GM13977 (cell line): ENCODE results near the gene HDAC1.
A peak's percentile ranks its signal among the peaks of the same experiment; 100 is the strongest.

Experiments used
- DNase-seq: peaks from one replicate; pipeline ENCODE4 v3.0.0; 2012; ENCODE audit warnings: low spot score
- in situ Hi-C: fragments of 300-500 bp; cut with MboI; formaldehyde crosslinking; loops from one replicate; pipeline ENCODE4 v1.12.0; 2022; ENCODE audit warnings: low sequenced_read_pairs, low pct_unique_long_range_greater_than_20kb, mixed read lengths, inconsistent platforms; ENCODE audit not compliant: unreplicated experiment
- TF ChIP-seq, protein P1 (sequence below): IDR thresholded peaks from 2 replicates; pipeline ENCODE4 v1.5.1; 2012; ENCODE audit warnings: mild to moderate bottlenecking, control low read depth; ENCODE audit not compliant: insufficient read depth; ENCODE audit errors: extremely low read depth, missing control alignments

The HDAC1 gene

DNA sequence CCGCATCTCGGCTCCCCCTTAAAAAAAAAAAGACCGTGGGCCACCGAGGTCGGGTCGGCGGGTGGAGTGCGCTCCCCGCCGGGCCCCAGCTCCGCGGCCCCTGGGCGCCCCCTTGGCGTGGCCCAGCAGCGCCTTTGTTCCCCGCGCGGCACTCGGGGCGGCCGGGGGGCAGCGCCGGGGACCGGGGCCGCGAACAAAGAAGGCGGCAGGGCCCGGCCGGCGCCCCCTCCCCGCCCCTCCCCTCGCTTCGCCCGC, 43.6 kb downstream of the HDAC1 start:
- DNase-seq: peak; percentile 45
- in situ Hi-C loops: no loop called here
- TF ChIP-seq, protein P1, sequence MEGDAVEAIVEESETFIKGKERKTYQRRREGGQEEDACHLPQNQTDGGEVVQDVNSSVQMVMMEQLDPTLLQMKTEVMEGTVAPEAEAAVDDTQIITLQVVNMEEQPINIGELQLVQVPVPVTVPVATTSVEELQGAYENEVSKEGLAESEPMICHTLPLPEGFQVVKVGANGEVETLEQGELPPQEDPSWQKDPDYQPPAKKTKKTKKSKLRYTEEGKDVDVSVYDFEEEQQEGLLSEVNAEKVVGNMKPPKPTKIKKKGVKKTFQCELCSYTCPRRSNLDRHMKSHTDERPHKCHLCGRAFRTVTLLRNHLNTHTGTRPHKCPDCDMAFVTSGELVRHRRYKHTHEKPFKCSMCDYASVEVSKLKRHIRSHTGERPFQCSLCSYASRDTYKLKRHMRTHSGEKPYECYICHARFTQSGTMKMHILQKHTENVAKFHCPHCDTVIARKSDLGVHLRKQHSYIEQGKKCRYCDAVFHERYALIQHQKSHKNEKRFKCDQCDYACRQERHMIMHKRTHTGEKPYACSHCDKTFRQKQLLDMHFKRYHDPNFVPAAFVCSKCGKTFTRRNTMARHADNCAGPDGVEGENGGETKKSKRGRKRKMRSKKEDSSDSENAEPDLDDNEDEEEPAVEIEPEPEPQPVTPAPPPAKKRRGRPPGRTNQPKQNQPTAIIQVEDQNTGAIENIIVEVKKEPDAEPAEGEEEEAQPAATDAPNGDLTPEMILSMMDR: no peak

DNA sequence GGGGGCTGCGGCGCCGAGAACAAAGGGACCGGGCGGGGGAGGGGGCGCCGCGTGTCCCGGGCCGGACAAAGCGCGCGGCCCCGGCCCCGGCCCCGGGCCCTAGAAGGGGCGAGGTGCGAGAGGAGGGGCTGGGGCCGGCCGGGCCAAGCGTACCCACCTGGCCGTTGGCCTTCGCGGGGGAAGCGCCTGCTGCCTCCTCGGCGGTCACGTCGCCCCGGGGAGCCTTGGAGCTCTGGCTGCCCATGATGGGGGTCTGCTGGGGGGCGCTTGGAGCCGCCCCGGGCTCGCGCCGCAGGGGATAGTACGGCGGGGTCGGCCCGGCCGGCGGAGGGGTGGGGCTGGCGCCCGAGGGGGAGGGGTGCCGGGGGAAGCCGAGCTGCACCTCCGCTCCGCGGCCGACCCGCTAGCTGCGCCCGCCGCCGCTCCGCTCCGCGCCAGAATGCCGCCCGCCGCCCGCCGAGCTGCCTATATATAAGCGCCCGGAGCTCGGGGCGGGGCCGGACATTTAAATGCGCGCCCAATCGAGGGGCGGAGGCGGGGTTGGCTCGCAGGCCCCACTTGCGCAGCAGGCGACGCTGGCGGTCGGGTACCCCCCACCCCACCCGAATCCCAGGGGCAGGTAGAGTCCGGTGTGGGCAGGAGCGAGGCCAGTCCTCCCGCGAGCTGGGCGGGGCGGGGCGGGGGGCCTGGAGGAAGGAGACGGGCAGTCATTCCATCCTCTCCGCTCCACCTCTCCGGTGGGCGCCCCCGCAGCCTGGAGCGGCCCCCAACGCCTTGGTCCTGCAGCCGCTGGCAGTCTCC, 44.1 kb downstream of the HDAC1 start, which contains the start of gene MARCKSL1:
Gene MARCKSL1, minus strand, starts transcription at position 444 of the 801 bp plus-strand sequence. Its CDS starts 200 bp downstream, at position 244.
- in situ Hi-C loops: no loop called here
- TF ChIP-seq, protein P1: no peak
- DNase-seq: peak; percentile 90

DNA sequence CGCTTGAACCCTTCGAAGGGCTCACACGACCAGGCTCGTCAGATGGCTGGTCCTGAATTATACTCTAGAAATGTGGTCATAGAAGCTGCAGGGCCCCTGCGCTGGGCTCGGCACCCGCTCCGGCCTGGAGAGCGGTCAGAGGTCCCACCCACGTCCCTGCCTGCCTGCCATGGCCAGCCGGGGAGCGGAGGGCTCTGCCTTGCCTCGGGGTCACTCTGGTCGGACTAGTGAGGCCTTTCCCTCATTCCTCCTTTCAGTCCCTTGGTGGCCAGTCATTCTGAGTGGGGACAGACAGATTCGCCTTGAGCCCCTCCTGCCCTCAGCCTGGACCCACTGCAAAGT, 44.7 kb downstream of the HDAC1 start:
- in situ Hi-C loops: no loop called here
- TF ChIP-seq, protein P1: no peak
- DNase-seq: no peak

DNA sequence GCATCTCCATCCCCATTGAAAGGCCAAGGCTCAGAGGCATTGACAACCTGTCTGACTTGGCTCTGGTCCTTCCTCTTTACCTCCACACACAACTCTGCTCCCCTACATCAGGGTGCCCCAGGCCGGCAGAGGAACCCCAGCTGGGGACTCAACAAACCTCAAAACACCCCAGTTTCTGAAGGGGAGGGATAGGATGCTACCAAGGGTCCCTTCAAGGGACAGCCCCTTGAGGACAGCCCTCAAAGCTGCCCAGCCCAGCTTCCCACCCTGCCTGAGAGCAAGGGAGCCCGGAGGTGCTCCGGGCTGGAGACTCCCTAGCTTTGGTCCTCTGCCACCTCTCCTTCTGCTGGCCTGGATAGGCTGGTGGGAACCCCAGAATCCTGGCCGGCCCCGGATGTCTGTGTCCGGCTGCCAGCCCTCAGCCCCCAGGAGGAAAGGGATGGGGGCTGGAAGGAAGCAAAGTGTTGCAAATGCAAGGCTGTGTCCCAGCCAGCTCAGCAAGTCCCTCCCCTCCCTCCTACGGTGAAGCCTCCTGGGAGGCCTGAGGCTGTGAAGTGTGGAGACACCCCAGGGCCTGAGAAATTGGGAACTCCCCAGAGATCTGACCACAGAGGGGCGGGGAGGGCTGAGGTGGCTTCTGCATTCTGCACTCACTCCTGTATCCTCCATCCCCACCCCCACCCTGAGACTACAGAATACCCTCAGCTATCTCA, 45.2 kb downstream of the HDAC1 start:
- in situ Hi-C loops: no loop called here
- peak; percentile 78 for DNase-seq
- TF ChIP-seq, protein P1: no peak

DNA sequence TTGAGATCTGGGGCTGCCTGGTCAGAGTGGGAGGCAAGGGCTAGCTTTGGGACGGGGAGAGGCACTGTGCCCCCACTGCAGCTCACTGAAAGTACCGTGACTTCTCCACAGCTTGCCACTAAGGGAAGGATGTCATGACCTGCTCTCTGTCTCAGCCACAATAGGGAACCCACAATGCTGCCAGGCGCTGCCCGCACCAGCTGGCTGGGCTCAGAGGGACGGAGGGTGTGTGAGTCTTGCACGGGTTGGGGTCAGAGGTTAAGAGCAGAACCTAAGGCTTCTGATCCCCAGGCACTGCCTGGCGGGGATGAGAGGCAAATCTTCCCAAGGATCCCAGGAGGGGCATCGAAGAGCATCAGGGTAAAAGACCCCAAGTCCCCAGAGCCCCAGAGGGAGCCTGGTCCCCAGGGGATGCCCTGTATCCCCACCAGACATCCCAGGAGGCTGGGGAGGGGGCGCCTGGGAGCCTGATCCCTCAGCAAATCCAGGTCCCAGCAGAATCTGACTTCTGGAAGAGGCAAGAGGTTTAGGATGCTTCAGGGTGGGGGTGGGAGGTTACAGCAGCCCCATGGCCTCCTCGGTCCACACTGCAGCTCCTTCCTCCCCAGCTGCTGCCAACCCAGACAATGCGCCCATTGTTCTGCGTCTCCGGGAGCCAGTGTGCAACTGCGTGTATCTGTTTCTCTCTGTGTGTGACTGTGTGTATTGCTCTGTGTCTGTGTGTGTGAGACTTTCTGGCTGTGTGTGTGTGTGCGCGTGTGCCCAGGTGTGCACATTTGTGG, 46.2 kb downstream of the HDAC1 start:
- no peak for DNase-seq
- TF ChIP-seq, protein P1: no peak
- in situ Hi-C loops: no loop called here

DNA sequence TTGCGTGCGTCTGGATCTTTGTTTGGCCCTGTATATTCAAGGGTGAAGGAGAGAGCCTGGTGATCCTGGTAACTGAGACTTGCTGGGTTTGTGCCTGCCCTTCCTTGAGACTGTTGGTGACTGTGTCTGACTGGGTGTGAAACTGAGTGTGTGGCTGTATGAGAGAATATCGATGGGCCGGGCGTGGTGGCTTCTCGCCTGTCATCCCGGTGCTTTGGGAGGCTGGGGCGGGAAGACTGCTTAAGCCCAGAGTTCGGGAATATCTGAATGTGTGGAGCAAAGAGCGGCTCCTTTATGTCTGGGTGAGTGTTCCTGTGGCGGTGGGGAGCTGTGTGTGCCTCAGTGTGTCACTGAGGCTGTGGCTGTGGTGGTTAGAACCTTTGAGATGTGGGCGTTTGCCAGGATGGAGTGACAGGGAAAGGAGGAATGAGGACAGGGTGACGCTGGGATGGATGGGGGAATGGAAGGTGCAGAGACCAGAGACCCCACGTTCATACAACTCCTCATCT, 46.8 kb downstream of the HDAC1 start:
- DNase-seq: no peak
- in situ Hi-C loops: no loop called here
- TF ChIP-seq, protein P1: no peak
